ENCODE measurements around the gene MAP2K6.
"Not testable (repeated sequence)": the region's sequence is repeated elsewhere in the genome, so short reads cannot be mapped to it uniquely, and the experiment has no call there.

Gene MAP2K6

GRCh38 chr17:69477903-69478266 lies 63.4 kb downstream of the MAP2K6 start:
- H3K4me1 Mint-ChIP-seq (ENCODE audit: low read depth), result peaks cover 3% of the 10 kb centered on the region
- H3K27ac Mint-ChIP-seq, result no peak overlapping the region
- H3K9me3 Mint-ChIP-seq, result no peaks in the 10 kb centered on the region
- no peaks in the 10 kb centered on the region for H3K36me3 Mint-ChIP-seq (ENCODE audit: low read depth)
- no peak for DNase-seq (ENCODE audit: low spot score)
- H3K27me3 Mint-ChIP-seq (ENCODE audit: low read depth), result no peaks in the 10 kb centered on the region
- H3K4me3 Mint-ChIP-seq, result no peak overlapping the region

- Mint-ChIP-seq H3K4me3 (no peak overlapping the region), H3K27ac (no peak overlapping the region), H3K9me3 (no peaks in the 10 kb centered on the region), H3K4me1 (ENCODE audit: low read depth) (peaks cover 3% of the 10 kb centered on the region), H3K27me3 (ENCODE audit: low read depth) (no peaks in the 10 kb centered on the region), H3K36me3 (ENCODE audit: low read depth) (no peaks in the 10 kb centered on the region)
- DNase-seq (ENCODE audit: low spot score), result no peak
Observed at GRCh38 chr17:69478916-69479315, 64.4 kb downstream of the MAP2K6 start.

- not testable (repeated sequence) for H3K4me3 Mint-ChIP-seq; H3K9me3 Mint-ChIP-seq; H3K36me3 Mint-ChIP-seq (ENCODE audit: low read depth); H3K27me3 Mint-ChIP-seq (ENCODE audit: low read depth); H3K4me1 Mint-ChIP-seq (ENCODE audit: low read depth); H3K27ac Mint-ChIP-seq; DNase-seq (ENCODE audit: low spot score)
Observed at GRCh38 chr17:69479756-69480155, 65.3 kb downstream of the MAP2K6 start.

GRCh38 chr17:69480245-69480644 lies 65.7 kb downstream of the MAP2K6 start:
- Mint-ChIP-seq H3K36me3 (ENCODE audit: low read depth) (no peaks in the 10 kb centered on the region), H3K4me1 (ENCODE audit: low read depth) (peaks cover 3% of the 10 kb centered on the region), H3K27ac (no peak overlapping the region), H3K4me3 (no peak overlapping the region), H3K27me3 (ENCODE audit: low read depth) (no peaks in the 10 kb centered on the region), H3K9me3 (no peaks in the 10 kb centered on the region)
- DNase-seq (ENCODE audit: low spot score), result no peak

- no peaks in the 10 kb centered on the region for H3K9me3 Mint-ChIP-seq
- H3K36me3 Mint-ChIP-seq (ENCODE audit: low read depth), result no peaks in the 10 kb centered on the region
- H3K4me3 Mint-ChIP-seq, result no peak overlapping the region
- peaks cover 1% of the 10 kb centered on the region for H3K4me1 Mint-ChIP-seq (ENCODE audit: low read depth)
- DNase-seq (ENCODE audit: low spot score), result no peak
- H3K27ac Mint-ChIP-seq, result no peak overlapping the region
- no peaks in the 10 kb centered on the region for H3K27me3 Mint-ChIP-seq (ENCODE audit: low read depth)
Observed at GRCh38 chr17:69485251-69485661, 70.8 kb downstream of the MAP2K6 start.

- no peak overlapping the region for H3K27ac Mint-ChIP-seq
- peaks cover 1% of the 10 kb centered on the region for H3K4me1 Mint-ChIP-seq (ENCODE audit: low read depth)
- no peak for DNase-seq (ENCODE audit: low spot score)
- no peaks in the 10 kb centered on the region for H3K36me3 Mint-ChIP-seq (ENCODE audit: low read depth)
- H3K4me3 Mint-ChIP-seq, result no peak overlapping the region
- no peaks in the 10 kb centered on the region for H3K9me3 Mint-ChIP-seq
- H3K27me3 Mint-ChIP-seq (ENCODE audit: low read depth), result no peaks in the 10 kb centered on the region
Observed at GRCh38 chr17:69485901-69486643, 71.6 kb downstream of the MAP2K6 start.

- no peaks in the 10 kb centered on the region for H3K27me3 Mint-ChIP-seq (ENCODE audit: low read depth)
- no peaks in the 10 kb centered on the region for H3K36me3 Mint-ChIP-seq (ENCODE audit: low read depth)
- H3K4me1 Mint-ChIP-seq (ENCODE audit: low read depth), result peaks cover 1% of the 10 kb centered on the region
- no peaks in the 10 kb centered on the region for H3K9me3 Mint-ChIP-seq
- H3K4me3 Mint-ChIP-seq, result no peak overlapping the region
- no peak overlapping the region for H3K27ac Mint-ChIP-seq
- no peak for DNase-seq (ENCODE audit: low spot score)
Observed at GRCh38 chr17:69486779-69487637, 72.5 kb downstream of the MAP2K6 start.

- H3K36me3 Mint-ChIP-seq (ENCODE audit: low read depth), result no peaks in the 10 kb centered on the region
- peaks cover 1% of the 10 kb centered on the region for H3K4me1 Mint-ChIP-seq (ENCODE audit: low read depth)
- no peak for DNase-seq (ENCODE audit: low spot score)
- H3K4me3 Mint-ChIP-seq, result no peak overlapping the region
- H3K9me3 Mint-ChIP-seq, result no peaks in the 10 kb centered on the region
- no peaks in the 10 kb centered on the region for H3K27me3 Mint-ChIP-seq (ENCODE audit: low read depth)
- H3K27ac Mint-ChIP-seq, result no peak overlapping the region
Observed at GRCh38 chr17:69489313-69489712, 74.8 kb downstream of the MAP2K6 start.

GRCh38 chr17:69492410-69493071 lies 78.0 kb downstream of the MAP2K6 start:
- no peak for DNase-seq (ENCODE audit: low spot score)
- Mint-ChIP-seq H3K27ac (no peak overlapping the region), H3K36me3 (ENCODE audit: low read depth) (no peaks in the 10 kb centered on the region), H3K4me3 (no peak overlapping the region), H3K27me3 (ENCODE audit: low read depth) (no peaks in the 10 kb centered on the region), H3K4me1 (ENCODE audit: low read depth) (no peaks in the 10 kb centered on the region), H3K9me3 (no peaks in the 10 kb centered on the region)

- Mint-ChIP-seq H3K36me3 (ENCODE audit: low read depth) (no peaks in the 10 kb centered on the region), H3K4me3 (no peak overlapping the region), H3K27me3 (ENCODE audit: low read depth) (no peaks in the 10 kb centered on the region)
Observed at GRCh38 chr17:69495787-69496186, 81.3 kb downstream of the MAP2K6 start.

GRCh38 chr17:69497161-69497560 lies 82.7 kb downstream of the MAP2K6 start:
- H3K36me3 Mint-ChIP-seq (ENCODE audit: low read depth), result no peaks in the 10 kb centered on the region
- DNase-seq (ENCODE audit: low spot score), result no peak
- H3K4me1 Mint-ChIP-seq (ENCODE audit: low read depth), result no peaks in the 10 kb centered on the region
- no peaks in the 10 kb centered on the region for H3K27me3 Mint-ChIP-seq (ENCODE audit: low read depth)
- H3K4me3 Mint-ChIP-seq, result no peak overlapping the region
- H3K9me3 Mint-ChIP-seq, result no peaks in the 10 kb centered on the region
- no peak overlapping the region for H3K27ac Mint-ChIP-seq

More at GRCh38 chr17:69495787-69496186, 81.3 kb downstream of the MAP2K6 start:
- no peaks in the 10 kb centered on the region for H3K9me3 Mint-ChIP-seq
- no peak overlapping the region for H3K27ac Mint-ChIP-seq
- no peaks in the 10 kb centered on the region for H3K4me1 Mint-ChIP-seq (ENCODE audit: low read depth)
- no peak for DNase-seq (ENCODE audit: low spot score)

- H3K36me3 Mint-ChIP-seq (ENCODE audit: low read depth), result no peaks in the 10 kb centered on the region
- no peak for DNase-seq (ENCODE audit: low spot score)
- H3K27me3 Mint-ChIP-seq (ENCODE audit: low read depth), result no peaks in the 10 kb centered on the region
- H3K9me3 Mint-ChIP-seq, result no peaks in the 10 kb centered on the region
- H3K27ac Mint-ChIP-seq, result no peak overlapping the region
- H3K4me3 Mint-ChIP-seq, result no peak overlapping the region
- H3K4me1 Mint-ChIP-seq (ENCODE audit: low read depth), result no peaks in the 10 kb centered on the region
Observed at GRCh38 chr17:69499318-69499717, 84.8 kb downstream of the MAP2K6 start.

GRCh38 chr17:69500911-69501429 lies 86.5 kb downstream of the MAP2K6 start:
- Mint-ChIP-seq H3K4me3 (no peak overlapping the region), H3K27ac (no peak overlapping the region), H3K27me3 (ENCODE audit: low read depth) (no peaks in the 10 kb centered on the region), H3K9me3 (no peaks in the 10 kb centered on the region), H3K36me3 (ENCODE audit: low read depth) (peaks cover 5% of the 10 kb centered on the region), H3K4me1 (ENCODE audit: low read depth) (no peaks in the 10 kb centered on the region)
- DNase-seq (ENCODE audit: low spot score), result no peak

Measured in T-helper 2 cell treated with Interferon-gamma antibody and Interleukin-4, amounts not matched to agents 5 μg/mL and 100 μg/mL, for 36 hours (primary cell).